GM19035 (cell line): Measurements from ENCODE around the gene KRTAP2-3.
"Not testable (repeated sequence)": the region's sequence is repeated elsewhere in the genome, so short reads cannot be mapped to it uniquely, and the experiment has no call there.

Experiments used
- ATAC-seq: cut with Tn5 transposase; IDR thresholded peaks from one replicate; pipeline ENCODE4 v1.9.1; 2021; ENCODE audit not compliant: unreplicated experiment

Gene KRTAP2-3

DNA sequence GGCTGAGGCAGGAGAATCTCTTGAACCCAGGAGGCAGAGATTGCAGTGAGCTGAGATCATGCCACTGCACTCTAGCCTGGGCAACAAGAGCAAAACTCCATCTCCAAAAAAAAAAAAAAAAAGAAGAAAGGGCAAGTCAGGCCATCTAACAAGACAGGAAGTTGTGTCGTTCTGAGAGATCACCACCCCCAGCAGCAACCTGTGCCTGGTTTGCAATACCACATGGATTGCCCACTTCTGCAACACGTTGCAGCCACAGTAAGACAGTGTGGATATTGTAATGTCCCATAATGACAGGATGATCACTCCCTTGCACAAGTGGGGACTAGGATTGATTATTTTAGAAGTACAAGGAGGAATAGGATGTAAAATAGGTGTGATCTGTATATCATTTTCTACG lies 9.1 kb upstream of the KRTAP2-3 start:
- ATAC-seq = no peak

- ATAC-seq = no peak
Observed at GRCh38 chr17:41067281-41067680, 7.4 kb upstream of the KRTAP2-3 start.

GRCh38 chr17:41065829-41066624 lies 6.1 kb upstream of the KRTAP2-3 start, which contains the start of gene KRTAP2-4:
Gene KRTAP2-4, minus strand, starts transcription at chr17:41065879. Its CDS starts 34 bp downstream, at chr17:41065845.
- no peak for ATAC-seq

DNA sequence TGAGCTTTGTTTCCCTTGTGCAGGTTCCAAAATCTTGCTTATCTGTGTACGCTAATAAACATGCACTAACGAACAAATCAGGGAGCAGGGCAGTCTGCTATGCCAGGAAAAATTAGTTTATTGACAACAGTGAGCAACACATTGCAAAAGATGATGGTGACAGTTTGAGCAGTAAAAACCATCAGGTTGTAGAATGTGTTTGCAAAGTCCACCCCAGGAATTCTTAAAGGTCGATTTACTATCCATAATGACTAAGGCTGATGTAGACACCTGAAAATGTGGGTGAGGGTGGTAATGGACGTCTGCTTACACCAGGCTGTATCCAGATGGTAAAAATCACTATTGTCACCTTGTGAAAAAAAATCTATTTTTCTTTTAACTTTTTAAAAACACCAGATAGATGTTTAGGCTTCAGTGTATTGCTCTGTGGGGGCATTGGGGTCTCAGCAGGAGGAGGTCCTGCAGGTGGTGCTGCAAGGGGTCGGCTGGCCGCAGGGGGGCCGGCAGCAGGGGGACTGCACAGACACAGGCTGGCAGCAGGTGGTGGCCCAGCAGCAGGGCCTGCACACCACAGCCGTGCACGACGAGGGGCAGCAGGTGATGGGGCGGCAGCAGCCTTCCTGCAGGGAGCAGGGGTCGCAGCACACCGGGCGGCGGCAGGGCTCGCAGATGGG lies 5.2 kb upstream of the KRTAP2-3 start:
- not testable (repeated sequence) for ATAC-seq

DNA sequence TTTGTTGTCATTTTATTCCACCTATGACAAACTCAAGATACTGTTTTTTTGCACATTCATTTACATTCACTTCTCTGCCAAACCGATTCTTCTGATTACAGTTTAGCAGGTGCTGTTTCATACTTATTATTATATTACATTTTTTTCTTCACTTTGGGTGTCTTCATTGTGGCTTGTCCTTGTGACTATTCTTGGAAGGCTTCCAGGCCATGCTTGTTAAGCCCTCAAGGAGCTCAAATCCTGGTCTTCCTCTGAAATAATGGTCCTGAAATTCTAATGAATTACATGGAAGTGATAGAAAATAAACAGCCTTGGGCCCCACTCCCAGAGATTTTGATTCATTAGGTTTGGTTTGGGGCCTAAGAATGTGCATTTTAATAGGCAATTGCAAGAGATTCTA lies 4.4 kb upstream of the KRTAP2-3 start:
- ATAC-seq = no peak

- ATAC-seq = no peak
Observed at GRCh38 chr17:41063449-41063848, 3.5 kb upstream of the KRTAP2-3 start.

DNA sequence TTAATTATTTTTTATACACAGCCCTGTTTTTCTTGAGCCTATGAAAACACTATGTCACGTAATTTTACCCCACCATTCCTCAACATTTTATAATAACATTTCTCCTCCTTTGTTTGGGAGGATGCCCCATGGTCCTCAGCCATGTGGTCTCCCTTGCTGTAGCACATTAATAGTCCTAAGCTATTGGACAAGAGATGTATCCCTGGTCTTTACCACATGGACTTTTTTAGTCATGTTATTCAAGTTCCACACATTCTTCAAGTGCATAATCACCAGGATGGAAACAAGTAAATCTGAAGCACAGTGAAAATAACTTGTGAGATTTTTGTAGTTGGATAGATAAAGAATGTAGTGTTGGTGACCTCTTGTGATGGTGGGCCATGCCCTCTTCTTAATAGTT lies 2.0 kb upstream of the KRTAP2-3 start:
- no peak for ATAC-seq

GRCh38 chr17:41059276-41060051 lies 450 bp downstream of the KRTAP2-3 start:
- not testable (repeated sequence) for ATAC-seq

DNA sequence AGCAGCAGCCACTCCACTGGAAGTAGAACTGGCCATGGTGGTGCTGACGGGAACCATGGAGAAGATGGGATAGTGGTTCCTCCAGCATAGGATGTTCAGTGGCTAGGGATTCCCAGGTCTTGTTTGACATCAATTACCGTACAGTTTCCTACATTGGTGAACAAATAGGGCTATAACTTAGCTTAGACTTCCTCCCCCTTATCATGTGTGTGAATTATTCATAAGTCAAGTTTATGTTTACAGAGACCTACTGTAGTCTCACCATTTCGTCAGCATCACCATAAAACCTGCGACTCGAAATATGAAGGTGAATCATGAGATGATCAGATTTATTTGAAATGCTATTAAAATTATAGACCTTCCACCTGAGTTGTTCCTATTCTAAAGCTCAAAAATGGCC lies 1.2 kb downstream of the KRTAP2-3 start:
- ATAC-seq = no peak

DNA sequence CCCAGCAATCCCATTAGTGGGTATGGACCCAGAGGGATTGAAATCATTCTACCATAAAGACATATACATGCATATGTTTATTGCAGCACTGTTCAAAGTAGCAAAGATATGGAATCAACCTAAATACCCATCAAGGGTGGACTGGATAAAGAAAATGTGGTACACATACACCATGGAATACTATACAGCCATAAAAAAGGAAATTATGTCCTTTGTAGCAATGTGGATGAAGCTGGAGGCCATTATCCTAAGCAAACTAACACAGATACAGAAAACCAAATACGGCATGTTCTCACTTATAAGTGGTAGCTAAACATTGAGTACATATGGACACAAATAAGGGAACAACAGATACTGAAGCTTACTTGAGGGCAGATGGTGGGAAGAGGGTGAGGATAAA lies 2.4 kb downstream of the KRTAP2-3 start:
- ATAC-seq = no peak

DNA sequence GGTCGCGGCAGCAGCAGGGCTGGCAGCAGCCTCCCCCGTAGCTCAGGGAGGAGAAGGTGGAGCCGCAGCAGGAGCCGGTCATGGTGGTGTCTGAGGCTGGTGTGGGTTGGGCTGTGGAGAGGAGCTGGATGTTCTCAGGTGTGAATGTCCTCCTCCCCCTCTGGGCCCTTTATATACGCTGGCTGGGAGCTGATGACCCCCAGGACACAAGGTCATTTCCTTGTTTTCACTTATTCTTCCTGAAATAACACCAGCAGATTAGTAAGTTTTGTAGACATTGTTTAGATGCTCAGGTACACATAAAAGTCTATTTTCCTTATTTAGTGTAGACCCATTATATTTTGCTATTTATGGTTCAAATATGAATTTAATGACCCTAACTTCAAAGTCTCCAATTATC lies 4.8 kb downstream of the KRTAP2-3 start, which contains the start of gene KRTAP2-2:
KRTAP2-2 (minus strand) TSS at position 101 of the 400 bp plus-strand sequence; CDS start at position 82, 19 bp downstream.
- not testable (repeated sequence) for ATAC-seq

DNA sequence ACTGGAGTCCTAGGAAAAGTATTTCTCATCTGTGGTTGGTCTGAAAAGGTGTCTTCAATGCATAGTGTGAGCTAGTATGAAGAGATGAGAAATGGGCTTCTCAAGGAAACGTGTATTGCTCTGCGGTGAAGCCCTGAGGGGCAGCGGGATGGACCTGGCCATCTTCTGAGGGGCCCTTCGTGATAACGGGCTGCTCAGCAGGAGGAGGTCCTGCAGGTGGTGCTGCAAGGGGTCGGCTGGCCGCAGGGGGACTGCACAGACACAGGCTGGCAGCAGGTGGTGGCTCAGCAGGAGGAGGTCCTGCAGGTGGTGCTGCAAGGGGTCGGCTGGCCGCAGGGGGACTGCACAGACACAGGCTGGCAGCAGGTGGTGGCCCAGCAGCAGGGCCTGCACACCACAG lies 5.4 kb downstream of the KRTAP2-3 start:
- not testable (repeated sequence) for ATAC-seq

DNA sequence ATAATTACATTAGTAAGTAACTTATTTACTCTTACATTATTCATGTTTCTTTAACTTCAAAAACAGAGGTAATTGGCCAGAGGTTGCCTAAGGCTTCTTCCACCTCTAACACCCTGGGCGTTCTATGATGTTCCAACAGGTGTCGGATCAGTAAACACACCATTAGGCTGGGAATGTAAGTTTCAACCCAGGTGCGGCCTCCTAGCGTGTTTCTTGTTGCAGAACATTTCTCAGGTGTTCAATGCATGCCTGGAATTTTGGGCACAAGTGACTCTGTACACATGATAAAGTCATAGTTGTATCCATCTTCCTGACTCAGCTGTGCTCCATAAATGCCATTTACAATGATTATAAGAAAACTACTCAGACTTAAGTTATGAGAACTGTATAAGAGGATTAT lies 5.9 kb downstream of the KRTAP2-3 start:
- ATAC-seq = no peak

- ATAC-seq = no peak
Observed at GRCh38 chr17:41052566-41052965, 7.3 kb downstream of the KRTAP2-3 start.

GRCh38 chr17:41049110-41049509 lies 10.8 kb downstream of the KRTAP2-3 start:
- ATAC-seq = no peak

GRCh38 chr17:41048441-41048840 lies 11.5 kb downstream of the KRTAP2-3 start:
- no peak for ATAC-seq

- ATAC-seq = not testable (repeated sequence)
Observed at GRCh38 chr17:41046735-41047465, 13.0 kb downstream of the KRTAP2-3 start, which contains the start of gene KRTAP2-1. Gene KRTAP2-1, minus strand, starts transcription at chr17:41047316. Its CDS starts 49 bp downstream, at chr17:41047267.

- ATAC-seq = no peak
Observed at GRCh38 chr17:41042953-41043352, 17.0 kb downstream of the KRTAP2-3 start.

DNA sequence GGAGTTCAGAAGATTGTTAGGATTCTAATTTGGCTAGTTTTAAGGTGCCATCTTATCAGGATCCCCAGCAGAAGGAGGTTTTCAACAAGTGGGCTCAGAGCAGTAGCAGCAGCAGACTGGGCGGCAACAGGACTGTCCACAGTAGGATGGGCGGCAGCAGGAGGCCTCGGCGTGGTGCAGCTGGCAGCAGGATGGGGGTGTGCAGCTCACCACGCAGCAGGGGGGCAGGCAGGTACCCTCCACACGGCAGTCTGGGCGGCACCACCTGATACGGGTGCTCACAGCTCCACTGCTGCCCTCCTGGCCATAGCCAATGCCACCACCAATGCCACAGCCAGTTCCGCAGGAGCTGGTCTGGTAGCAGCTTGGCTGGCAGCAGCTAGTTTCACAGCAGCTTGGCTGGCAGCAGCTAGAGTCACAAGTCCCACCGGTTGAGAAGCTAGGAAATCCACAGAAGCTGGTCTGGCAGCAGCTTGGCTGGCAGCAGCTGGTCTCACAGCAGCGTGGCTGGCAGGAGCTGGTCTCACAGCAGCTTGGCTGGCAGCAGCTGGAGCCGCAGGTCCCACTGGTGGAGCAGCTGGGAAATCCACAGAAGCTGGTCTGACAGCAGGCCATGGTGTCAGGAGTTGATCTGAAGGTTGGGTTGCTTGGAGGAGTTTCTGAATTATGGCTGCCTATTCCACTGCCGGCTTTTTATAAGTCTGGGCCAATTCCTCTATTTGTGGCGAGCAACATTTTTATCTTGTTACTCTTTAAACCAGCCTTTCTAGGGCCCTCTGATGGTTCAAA lies 18.9 kb downstream of the KRTAP2-3 start, which contains the start of gene KRTAP1-1:
KRTAP1-1 (minus strand) TSS at position 668 of the 789 bp plus-strand sequence; CDS start at position 615, 53 bp downstream.
- not testable (repeated sequence) for ATAC-seq
